ENCODE results near the gene PPM1L. TPM values are rescaled to one million over a fixed set of nuclear protein-coding genes. Genes with fewer than 3 reads are reported as not detected.

The PPM1L gene
- total RNA-seq, 1 experiment from 2014 or later: 13.2 TPM

DNA sequence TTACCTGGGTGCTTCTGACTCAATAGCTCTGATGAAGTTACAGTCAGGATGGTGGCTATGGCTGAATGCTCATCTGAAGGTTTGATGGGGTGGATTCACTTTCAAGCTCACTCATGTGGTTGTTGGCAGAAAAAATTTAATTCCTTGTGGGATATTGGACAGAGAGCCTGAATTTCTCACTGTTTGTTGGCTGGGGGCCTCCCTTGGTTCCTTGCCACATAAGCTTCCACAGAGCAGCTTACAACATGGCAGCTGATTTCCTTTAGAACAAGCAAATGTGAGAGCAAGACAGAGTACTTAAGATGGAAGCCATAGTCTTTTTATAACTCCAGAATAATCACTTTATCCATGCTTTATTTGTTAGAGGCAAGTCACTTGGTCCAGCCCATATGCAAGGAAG is 150.6 kb downstream of the PPM1L start:
- Histone ChIP-seq H3K9me3 (ENCODE audit: control insufficient read depth in 1 of 2, insufficient read depth in 1 of 2, low read depth in 1 of 2, low read length in 2 of 2) (no peaks in the 10 kb centered on the region), H3K4me3 (replicated peaks in 1 of 2; ENCODE audit: low read depth in 1 of 2, low read length in 2 of 2) (no peak overlapping the region), H3K27ac (ENCODE audit: low read depth, low read length) (no peak overlapping the region), H3K79me2 (ENCODE audit: insufficient read depth, low read length) (no peaks in the 10 kb centered on the region), H3K4me1 (ENCODE audit: control insufficient read depth in 1 of 2, insufficient read depth in 2 of 2, low read length in 2 of 2) (no peaks in the 10 kb centered on the region), H3K4me2 (ENCODE audit: low read length) (no peak overlapping the region), H3K9ac (ENCODE audit: low read length) (no peak overlapping the region), H3K9me2 (ENCODE audit: insufficient read depth) (no peaks in the 10 kb centered on the region), H3K36me3 (ENCODE audit: control insufficient read depth in 1 of 2, insufficient read depth in 2 of 2, low read length in 2 of 2) (no peaks in the 10 kb centered on the region), H2AFZ (ENCODE audit: low read depth, low read length, poor library complexity, severe bottlenecking) (no peak overlapping the region), H4K20me1 (ENCODE audit: insufficient read depth) (no peaks in the 10 kb centered on the region), H3K27me3 (ENCODE audit: insufficient read depth, low read length) (no peaks in the 10 kb centered on the region)
- ATAC-seq: no peak
- ChIA-PET POLR2A (no interaction called here), CTCF (no interaction called here), RAD21 (ENCODE audit: low non-redundant PET in 1 of 2, low total read pairs in 2 of 2, uncharacterized antibody in 2 of 2, unreplicated experiment in 2 of 2) (no interaction called here)
- no peak for TF ChIP-seq SIN3A (IDR thresholded peaks at IDR 0.05; ENCODE audit: low read depth)
- TF ChIP-seq EZH2 (IDR thresholded peaks at IDR 0.05): no peak
- TF ChIP-seq FOSL1 (IDR thresholded peaks at IDR 0.05; ENCODE audit: low read depth): no peak
- TF ChIP-seq, protein P1, sequence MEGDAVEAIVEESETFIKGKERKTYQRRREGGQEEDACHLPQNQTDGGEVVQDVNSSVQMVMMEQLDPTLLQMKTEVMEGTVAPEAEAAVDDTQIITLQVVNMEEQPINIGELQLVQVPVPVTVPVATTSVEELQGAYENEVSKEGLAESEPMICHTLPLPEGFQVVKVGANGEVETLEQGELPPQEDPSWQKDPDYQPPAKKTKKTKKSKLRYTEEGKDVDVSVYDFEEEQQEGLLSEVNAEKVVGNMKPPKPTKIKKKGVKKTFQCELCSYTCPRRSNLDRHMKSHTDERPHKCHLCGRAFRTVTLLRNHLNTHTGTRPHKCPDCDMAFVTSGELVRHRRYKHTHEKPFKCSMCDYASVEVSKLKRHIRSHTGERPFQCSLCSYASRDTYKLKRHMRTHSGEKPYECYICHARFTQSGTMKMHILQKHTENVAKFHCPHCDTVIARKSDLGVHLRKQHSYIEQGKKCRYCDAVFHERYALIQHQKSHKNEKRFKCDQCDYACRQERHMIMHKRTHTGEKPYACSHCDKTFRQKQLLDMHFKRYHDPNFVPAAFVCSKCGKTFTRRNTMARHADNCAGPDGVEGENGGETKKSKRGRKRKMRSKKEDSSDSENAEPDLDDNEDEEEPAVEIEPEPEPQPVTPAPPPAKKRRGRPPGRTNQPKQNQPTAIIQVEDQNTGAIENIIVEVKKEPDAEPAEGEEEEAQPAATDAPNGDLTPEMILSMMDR (IDR thresholded peaks at IDR 0.05 in 2 of 3, conservative IDR thresholded peaks at IDR 0.05 in 1 of 3; ENCODE audit: borderline replicate concordance in 1 of 3, insufficient read depth in 1 of 3, low read depth in 2 of 3, low read length in 2 of 3): no peak
- no peak for DNase-seq (ENCODE audit: low read depth, low spot score)
- intact Hi-C loops (cut with micrococcal nuclease): no loop called here
- no TSS peak for BruUV-seq (replicated peaks)

- CTCF ChIA-PET: no interaction called here
- Histone ChIP-seq H3K27ac (ENCODE audit: low read depth, low read length) (no peak overlapping the region), H3K27me3 (ENCODE audit: insufficient read depth, low read length) (no peaks in the 10 kb centered on the region), H3K9ac (ENCODE audit: low read length) (no peak overlapping the region), H3K4me3 (replicated peaks in 1 of 2; ENCODE audit: low read depth in 1 of 2, low read length in 2 of 2) (no peak overlapping the region), H3K4me2 (ENCODE audit: low read length) (no peak overlapping the region), H4K20me1 (ENCODE audit: insufficient read depth) (no peaks in the 10 kb centered on the region), H3K4me1 (ENCODE audit: control insufficient read depth in 1 of 2, insufficient read depth in 2 of 2, low read length in 2 of 2) (no peaks in the 10 kb centered on the region), H3K9me2 (ENCODE audit: insufficient read depth) (no peaks in the 10 kb centered on the region), H3K79me2 (ENCODE audit: insufficient read depth, low read length) (no peaks in the 10 kb centered on the region), H2AFZ (ENCODE audit: low read depth, low read length, poor library complexity, severe bottlenecking) (no peak overlapping the region), H3K9me3 (ENCODE audit: control insufficient read depth in 1 of 2, insufficient read depth in 1 of 2, low read depth in 1 of 2, low read length in 2 of 2) (no peaks in the 10 kb centered on the region), H3K36me3 (ENCODE audit: control insufficient read depth in 1 of 2, insufficient read depth in 2 of 2, low read length in 2 of 2) (no peaks in the 10 kb centered on the region)
- BruUV-seq (replicated peaks): no TSS peak
- ATAC-seq (no peak), DNase-seq (ENCODE audit: low read depth, low spot score) (no peak)
- no peak for TF ChIP-seq TCF7L2 (IDR thresholded peaks at IDR 0.05; ENCODE audit: borderline replicate concordance, extremely low read depth, insufficient read depth, insufficient read length)
- TF ChIP-seq, protein P2, sequence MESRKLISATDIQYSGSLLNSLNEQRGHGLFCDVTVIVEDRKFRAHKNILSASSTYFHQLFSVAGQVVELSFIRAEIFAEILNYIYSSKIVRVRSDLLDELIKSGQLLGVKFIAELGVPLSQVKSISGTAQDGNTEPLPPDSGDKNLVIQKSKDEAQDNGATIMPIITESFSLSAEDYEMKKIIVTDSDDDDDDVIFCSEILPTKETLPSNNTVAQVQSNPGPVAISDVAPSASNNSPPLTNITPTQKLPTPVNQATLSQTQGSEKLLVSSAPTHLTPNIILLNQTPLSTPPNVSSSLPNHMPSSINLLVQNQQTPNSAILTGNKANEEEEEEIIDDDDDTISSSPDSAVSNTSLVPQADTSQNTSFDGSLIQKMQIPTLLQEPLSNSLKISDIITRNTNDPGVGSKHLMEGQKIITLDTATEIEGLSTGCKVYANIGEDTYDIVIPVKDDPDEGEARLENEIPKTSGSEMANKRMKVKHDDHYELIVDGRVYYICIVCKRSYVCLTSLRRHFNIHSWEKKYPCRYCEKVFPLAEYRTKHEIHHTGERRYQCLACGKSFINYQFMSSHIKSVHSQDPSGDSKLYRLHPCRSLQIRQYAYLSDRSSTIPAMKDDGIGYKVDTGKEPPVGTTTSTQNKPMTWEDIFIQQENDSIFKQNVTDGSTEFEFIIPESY (IDR thresholded peaks at IDR 0.05; ENCODE audit: extremely low read depth, insufficient replicate concordance, low read length): no peak
- intact Hi-C loops (cut with micrococcal nuclease): no loop called here
- POLR2A ChIA-PET: no interaction called here
- RAD21 ChIA-PET (ENCODE audit: low non-redundant PET in 1 of 2, low total read pairs in 2 of 2, uncharacterized antibody in 2 of 2, unreplicated experiment in 2 of 2): no interaction called here
Observed at GRCh38 chr3:160909917-160910316, 153.9 kb downstream of the PPM1L start.

Data from HCT116 (cell line).